Renal pelvis (tissue), 4 donors: ENCODE measurements around the gene RETN. TPM values are rescaled to one million over a fixed set of nuclear protein-coding genes. Genes with fewer than 3 reads are reported as not detected.

ENCODE experiments used
- DNase-seq: peaks from one replicate; pipeline ENCODE4 v3.0.0-alpha.2; 2013
- polyA plus RNA-seq, 3 donors: library from polyadenylated mRNA; unstranded; fragments of 120-200 nt; gene quantifications; one replicate each; pipeline ENCODE4 v1.2.1, GENCODE V29; 2013; ENCODE audit not compliant: insufficient read length in 3 of 3

The RETN gene
- polyA plus RNA-seq, 3 donors, result 1.3 to 2.2 (median 1.4) TPM

DNA sequence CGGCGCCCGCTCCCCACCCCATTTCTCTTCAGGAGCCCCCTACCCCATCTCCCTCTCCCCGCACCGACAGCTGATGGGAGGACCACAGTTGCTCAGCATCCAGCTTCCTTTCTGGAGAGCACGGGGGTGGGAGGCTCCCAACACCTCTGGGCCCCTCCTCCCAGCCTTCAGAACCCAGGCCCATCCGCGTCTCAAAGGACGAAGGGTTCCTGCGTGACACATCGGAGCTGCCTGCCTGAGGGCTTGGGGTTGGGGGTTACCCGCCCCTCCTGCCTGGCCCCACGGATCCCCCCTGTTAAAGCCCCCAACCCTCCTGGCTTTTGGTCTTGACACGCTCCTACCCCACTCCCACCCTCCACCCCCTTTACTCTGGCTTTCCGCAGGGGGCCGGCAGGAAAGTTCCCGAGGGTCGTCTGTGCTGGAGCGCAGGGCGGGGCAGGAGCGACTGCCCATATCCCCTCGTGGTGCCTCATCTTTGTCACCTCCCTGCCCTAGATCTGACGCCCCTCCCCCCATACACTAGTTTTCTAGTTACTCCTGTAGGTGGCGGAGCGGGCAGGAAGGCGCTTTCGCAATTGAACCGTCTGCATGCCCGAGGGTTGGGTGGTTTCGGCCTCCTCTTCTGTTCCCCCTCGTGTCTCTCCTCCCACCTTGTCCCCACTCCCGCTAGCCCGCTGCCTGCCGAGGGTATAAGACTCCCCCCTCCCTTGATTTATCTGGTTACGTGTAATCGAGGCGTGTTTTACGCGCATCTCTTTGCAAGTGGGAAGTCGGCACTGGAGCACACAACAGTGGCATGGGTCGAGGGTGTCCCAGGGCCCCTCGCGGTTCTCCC is 12.7 kb downstream of the RETN start:
- peak; percentile 85 for DNase-seq

DNA sequence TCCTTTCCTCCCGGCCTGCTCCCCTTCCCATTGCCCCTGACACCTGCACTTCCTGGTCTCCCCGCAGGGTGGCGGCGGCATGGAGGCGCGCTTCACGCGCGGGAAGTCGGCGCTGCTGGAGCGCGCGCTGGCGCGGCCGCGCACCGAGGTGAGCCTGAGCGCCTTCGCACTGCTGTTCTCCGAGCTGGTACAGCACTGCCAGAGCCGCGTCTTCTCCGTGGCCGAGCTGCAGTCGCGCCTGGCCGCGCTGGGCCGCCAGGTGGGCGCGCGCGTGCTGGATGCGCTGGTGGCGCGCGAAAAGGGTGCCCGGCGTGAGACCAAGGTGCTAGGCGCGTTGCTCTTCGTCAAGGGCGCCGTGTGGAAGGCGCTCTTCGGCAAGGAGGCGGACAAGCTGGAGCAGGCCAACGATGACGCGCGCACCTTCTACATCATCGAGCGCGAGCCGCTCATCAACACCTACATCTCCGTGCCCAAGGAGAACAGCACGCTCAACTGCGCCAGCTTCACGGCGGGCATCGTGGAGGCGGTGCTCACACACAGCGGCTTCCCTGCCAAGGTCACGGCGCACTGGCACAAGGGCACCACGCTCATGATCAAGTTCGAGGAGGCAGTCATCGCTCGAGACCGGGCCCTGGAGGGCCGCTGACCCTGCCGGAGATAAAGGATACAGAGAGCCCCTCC is 13.5 kb downstream of the RETN start:
- DNase-seq, result peak; percentile 36

DNA sequence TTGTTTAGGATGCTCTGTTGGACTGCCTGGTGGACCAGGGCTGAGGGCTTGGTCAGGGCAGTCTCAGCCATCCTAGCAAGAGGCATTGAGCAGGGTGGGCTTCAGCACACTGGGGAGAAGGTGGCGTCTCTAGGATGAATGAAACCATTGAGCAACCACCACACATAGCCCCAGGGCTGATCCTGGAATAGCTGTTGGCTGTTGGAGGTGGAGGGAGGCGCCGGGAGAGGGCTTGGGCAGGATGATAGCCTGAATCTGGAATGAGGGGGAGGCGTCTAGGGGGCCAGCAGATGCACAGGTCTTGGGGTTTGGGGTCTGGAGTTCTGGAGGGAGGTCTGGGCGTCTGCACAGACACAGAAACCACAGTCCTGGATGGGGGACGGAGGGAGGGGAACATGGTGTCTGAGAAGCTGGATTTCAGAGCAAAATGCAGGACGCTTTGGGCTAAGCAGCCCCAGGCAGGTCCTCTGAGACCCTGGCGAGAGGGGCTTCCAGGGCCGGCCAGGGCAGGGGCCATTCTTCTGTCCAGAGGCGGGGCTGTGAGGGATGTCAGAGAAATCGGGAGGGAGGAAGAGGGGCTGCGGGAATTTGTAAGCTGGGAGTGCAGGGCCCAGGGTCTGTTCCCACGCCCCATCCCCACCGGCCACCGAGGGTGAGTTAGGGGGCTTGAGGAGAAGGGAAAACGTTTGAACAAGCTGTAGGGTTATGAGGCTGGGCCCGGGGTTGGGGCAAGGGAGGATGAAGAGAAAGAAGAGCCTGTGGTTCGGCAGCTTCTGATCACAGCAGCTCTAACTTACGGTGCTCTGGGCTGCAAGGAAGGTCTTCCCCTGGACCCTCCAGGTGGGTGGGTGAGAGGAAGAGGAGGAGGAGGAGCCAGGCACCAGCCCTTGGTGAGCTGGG is 16.9 kb downstream of the RETN start:
- DNase-seq, result no peak

DNA sequence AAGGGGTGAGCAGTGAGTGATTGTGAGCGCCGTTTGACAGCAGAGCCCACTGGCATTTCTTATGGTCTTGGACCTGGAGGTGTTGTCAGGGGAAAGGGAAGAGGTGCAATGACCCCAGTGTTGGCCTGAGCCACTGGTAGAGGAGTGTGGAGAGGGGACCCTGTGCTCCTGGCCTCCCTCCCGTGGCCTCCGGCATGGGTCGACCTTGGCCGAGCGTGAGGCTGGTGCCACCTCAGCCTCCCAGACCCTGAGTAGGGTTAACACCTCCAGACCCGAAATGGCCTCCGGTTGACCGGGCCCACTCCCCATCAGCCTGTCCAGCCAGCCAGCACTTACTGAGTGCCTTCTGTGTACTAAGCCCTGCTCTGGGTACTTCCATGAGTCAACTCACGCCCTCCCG is 18.3 kb downstream of the RETN start:
- no peak for DNase-seq

DNA sequence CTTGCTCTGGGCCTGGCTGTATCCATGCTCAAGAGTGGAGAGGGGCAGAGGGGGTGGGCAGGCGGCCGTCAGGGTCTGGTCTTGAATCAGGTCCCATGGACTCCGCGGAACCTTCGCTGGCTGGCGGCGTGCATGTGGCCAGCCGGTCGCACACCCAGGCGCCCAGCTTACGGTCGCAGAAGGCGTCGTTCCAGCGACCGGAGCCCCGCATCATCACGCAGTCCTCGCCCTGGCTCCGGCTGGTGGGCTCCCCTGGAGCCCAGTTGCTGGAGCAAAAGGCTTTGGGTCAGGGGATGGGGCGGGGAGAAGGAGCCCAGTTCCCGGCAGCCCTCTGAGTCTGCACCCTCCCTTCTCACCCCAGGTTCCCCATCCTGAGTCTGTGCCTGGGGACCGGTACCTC is 20.3 kb downstream of the RETN start:
- DNase-seq, result no peak

DNA sequence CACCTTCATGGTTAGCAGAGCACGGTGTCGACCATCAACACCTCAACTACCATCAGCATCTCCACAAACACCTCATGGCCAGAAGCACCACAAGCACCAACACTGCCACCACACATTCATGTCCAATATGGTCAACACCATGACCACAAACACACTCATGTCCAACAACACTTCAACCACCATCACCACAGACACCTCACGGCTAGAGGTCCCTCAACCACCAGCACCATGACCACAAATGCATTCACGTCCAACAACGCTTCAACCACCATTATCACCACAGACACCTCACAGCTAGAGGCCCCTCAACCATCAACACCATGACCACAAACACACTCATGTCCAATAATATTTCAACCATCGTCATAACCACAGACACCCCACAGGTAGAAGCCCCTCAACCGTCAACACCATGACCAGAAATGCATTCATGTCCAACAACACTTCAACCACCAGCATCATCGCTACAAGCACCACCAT is 22.0 kb downstream of the RETN start:
- no peak for DNase-seq

DNA sequence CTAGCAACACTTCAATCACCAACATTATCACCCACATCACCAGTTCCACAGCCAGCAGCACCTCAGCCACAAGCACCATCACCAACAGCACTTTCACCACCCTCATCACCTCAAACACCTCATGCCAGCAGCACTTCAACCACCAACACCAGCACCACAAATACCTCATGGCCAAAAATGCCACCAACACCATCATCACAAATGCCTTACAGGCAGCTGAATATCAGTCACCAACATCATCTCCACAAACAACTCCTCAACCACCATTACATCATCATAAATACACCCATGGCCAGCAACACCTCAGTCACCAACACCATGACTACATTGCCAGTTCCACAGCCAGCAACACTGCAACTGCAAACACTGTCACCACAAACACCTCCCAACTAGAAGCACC is 22.6 kb downstream of the RETN start:
- DNase-seq, result no peak

DNA sequence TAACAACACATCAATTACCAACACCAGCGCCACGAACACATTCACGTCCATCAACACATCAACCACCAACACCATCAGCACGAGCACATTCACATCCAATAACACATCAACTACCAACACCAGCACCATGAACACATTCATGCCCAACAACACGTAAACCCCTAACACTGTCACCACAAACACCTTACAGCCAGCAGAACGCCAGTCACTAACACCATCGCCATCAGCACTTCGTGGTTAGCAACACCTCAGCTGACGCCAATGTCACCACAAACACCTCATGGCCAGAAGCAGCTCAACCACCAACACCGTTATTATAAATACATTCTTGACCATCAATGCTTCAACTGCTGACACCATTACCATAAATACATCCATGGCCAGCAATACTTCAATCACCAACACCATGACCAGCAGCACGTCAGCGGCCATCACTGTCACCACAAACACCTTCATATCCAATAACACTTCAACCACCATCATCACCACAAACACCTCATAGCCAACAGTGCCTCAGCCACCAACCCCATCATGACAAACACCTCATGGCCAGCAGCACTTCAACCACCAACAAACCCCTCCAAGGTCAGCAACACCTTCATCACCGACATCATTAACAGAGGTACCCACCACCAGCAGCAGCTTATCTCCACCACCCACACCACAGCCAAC is 23.7 kb downstream of the RETN start:
- DNase-seq, result no peak

DNA sequence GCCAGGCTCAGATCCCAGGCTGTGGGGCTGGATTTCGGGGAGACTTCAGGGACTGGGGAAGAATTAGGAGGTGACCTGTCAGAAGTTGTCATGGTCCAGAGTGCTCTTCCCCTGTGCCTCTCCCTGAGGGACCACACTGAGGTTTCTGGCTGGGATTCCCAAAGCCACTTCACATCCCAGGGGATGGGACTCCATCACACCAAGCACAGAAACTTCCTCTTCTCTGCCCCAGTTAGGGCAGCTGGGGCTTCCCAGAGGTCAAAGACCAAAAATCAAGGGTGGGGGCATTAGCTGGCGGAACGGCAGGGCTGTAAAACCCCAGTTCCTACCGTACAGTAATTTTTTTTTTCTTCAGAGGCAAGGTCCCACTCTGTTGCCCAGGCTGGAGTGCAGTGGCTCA is 25.6 kb downstream of the RETN start:
- no peak for DNase-seq

DNA sequence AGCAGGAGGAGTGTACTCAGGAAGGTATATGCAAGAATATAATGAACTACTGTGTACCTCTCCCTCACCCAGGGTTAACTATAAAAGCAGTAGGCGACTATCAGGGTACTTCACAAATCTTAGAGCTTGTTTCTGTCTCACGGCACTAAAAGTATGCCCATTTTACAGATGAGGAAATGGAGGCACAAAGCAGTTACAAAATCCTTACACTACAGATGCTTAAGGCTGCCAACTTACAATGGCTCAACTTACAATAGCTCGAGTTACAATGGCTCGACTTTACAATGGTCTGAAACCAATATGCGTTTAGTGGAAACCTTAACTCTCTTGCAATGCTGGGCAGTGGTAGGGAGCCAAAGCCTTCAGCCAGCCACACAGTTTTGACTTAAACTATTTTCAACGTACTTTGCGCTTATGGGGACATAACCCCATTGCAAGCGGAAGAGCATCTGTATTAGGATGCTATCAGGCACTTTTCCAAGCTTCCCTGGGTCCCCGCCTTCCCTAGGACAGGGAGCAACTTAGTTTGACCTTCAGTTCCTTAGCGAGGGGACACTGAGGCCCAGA is 29.0 kb downstream of the RETN start:
- DNase-seq, result no peak

DNA sequence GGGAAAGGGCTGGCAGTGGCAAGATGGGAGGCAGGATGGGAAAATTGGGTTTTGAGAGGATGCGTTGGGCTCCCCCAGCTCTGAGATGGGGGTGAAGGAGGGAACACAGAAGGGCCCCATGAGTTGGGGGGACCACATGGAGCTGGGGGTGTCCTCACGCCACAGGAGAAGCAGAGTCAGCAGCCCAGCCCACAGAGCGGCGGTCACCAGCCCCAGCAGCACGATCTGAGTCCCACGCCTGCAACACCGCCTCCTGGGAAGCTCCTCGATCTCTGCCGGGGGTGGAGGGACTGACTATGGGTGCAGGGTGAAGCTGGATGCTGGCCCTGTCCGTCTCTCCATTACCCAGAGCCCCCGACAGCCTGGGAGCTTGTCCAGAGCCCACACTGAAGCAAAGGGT is 29.7 kb downstream of the RETN start:
- no peak for DNase-seq

DNA sequence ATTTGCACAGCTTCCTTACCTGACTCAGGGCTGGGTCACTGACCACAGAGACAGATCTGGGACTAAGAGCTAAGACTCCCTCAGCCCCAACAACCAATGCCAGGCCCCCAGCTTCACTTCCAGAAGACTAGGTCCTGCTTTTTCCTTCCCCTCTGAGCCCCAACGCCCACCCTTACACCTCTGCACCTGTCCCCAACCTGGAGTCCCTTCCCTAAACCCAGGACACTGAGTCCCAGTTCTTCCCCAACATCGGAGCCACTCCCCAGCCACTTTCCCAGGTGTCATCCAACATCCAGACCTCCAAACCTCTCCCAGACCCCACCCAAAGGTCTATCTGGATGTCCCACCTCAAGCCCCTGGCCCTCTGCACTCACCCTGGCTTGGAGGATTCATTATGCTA is 30.2 kb downstream of the RETN start:
- no peak for DNase-seq

DNA sequence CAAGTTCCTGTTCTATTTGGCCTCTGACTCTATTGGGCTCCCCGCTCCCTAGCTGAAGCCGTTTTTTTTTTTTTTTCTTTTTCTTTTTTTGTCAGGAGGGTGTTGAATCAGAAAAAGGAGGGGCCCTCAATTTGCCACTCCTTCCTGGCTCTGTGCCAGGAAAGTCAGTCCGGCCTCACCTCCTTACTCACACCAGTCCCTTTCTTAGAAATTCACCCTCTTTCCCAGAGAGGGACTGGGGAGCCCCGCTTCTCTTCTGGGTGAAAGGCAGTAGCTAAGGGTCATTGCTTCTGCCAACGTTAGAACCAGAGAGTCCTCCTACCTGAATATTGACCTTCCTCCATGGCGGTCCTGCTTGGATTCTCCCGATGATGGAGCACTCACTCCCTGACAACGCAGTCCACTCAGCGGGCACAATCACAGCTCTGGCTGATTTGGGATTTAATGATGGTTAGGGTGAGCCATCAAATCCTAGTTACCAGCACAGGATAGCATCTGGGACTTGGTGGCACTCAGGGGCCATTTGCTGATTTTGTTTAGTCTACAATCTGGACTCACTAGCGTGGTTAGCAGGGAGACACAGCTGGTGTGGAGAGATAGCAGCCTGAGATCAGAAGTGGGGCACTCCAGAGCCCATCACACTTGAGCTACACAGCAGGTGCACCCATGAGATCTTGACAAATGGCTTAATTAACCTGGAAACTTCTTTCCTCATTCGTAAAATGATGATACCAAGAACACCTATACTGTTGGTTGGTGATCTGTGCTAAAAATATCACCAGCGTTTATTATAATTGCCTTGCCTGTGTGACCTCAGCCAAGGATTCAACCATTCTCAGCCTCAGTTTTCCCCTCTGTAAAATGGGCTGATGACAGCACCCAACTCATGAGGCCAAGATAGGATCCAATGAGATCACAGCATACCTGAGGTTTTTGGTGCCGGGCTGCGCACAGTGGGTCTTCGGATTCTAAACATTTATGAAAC is 30.9 kb downstream of the RETN start:
- no peak for DNase-seq

DNA sequence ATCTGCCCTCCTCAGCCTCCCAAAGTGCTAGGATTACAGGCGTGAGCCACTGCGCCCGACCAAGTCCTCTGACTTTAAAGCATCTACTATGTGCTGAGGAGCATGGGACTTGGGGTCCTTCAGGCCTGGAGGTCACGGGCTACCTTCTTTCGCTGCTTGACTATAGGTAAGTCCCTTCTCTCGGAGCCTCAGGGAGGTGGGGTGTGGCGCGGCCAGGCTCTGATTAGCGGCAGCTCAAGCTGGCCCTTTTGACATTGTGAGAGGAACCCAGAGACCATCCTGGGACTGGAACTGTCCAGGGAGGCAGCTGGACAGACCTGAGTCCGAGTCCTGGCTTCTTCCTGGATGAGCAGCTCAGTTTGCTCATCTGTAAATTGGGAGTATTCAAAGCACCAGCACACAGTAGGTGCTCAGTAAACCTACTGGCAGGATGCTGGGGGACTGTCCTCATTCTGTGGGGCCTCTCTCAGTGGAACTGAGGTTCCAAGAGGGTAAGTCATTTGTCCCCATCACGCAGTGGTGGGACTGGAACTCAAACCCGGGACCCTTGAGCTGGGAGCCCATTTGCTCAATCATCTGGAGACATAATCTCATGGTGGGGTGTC is 32.3 kb downstream of the RETN start:
- DNase-seq, result no peak

DNA sequence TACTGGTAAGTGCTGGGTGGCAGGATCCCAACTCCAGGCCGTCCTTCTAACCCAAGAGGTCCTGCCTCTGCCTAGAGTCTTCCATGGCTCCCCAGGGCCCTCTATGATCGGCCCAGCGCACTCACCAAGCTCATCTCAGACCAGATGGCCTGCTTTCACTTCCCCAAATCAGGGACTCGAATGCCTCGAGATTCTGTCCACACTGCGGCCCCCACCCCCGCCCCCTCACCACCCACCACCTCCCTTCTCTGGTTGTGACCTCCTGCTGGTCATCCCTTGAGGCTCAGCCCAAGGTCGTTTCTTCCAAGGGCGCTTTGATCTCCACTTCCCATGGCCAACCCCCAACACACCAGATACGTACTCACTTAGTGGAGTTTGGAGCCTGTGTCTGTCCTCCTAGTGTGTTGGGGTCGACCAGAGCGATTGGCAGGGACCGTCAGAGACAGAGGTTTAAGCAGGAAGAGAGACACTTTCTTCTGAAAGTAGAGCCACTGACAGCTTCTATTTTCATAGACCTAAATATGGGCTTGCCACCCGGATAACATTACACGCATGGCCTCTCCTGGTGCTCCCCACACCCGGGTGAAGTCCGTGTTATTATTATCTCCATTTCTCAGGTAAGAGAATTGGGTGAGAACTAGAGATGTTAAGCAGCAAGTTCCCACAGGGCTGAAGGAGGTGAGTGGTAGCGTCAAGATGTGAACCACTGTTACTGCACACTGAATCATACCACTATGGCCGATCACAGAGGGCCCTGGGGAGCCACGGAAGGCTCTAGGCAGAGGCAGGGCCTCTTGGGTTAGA is 33.0 kb downstream of the RETN start, which contains the start of gene FCER2:
FCER2 (minus strand) TSS at position 478 of the 804 bp plus-strand sequence. CDS start 2,371 bp downstream, outside the sequence.
- DNase-seq, result no peak

DNA sequence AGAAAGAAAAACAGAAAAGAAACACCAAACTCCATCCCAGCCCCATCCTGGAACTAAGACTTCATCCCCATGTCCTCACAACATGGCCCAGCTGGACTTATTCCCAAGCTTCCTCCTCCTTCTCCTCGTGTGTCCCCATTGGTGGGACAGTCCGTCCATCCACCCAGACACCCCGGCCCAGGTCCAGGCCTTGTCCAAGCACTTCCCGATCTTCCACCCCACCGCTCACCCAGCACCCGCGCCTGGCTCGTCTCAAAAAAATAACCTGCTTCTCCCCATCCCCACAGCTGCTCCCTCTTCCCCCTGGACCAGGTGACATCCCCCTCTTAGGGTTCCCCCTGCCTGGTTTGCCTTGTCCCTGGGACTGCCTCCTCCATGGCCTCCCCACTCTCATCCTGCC is 34.5 kb downstream of the RETN start:
- DNase-seq, result no peak

DNA sequence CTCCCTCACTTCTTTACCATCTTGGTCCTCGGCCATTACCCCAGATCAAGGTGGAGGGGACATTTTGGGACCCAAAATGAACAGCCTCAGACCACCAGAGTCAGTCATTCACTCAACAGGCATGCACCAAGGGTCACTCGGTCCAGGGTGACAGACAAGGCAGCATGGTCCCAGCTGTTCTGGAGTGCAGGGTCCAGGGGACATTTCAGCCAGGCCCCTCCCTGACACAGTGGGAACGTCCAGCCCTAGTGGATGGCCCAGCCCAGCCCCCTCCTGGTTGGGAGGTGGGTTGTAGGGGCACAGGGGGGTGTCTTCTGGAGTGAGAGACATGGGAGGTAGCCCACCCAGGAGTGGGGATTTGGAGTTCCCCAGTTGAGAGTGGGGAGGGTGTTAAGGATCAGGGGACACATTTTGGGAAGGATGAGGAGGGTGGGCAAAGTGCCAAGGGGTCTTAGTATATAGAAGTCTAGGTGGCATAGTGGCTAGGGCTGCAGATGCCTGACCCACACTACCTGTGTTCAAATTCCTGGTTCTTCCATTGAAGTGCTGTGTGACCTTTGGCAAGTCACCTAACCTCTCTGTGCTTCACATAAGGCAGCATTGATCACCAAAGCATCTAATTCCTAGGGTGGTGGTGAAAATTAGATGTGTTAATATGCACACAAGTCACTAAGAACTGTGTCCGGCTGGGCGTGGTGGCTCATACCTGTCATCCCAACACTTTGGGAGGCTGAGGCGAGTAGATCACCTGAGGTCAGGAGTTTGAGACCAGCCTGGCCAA is 35.6 kb downstream of the RETN start:
- no peak for DNase-seq
